ENCODE measurements around the gene SCN8A.

Gene SCN8A

DNA sequence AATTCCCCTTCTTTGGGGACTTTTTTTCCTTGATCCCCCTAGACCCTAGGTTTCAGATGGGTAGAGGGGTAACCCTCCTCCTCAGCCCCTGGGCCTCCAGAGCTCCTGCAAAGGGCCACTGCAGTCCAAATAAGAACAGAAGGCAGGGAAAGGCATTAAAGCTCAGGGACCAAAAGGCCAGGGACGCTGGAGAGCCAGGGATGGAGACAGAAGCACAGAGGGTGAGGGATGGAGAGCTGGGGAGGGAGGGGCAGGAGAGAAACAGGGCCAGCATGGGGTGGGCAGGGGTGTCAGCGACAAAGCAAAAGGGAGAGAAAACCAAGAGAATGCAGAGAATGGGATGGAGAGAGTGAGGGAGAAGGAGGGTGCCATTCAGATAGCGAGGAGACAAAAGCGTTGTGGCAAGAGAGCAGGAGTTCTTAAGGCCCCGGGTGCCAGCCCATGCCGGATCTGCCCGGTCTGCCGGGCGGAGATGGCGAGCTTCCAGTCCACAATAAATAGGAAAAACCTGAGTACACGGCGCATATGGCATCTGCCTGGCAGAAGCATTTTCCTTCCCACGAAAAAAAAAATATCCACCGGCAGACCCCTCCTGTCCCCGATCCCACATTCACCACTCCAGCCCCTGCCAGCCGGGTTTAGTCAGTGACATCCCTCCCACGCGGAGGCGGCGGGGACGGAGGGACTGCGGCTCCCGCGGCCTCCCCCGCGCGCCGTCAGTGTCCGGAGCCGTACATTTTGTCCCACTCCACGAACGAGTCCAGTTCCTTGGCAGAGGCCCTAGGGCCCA, 228.9 kb downstream of the SCN8A start:
- no peak overlapping the region for H2BK12ac ChIP-seq (ENCODE audit: low read length)
- WGBS (ENCODE audit: extremely low coverage, insufficient coverage, insufficient read length) = no CpG with 5 or more reads among the region's 32 CpGs
- H3K4me3 ChIP-seq (ENCODE audit: low read depth, low read length) = no peak overlapping the region
- H3K18ac ChIP-seq (ENCODE audit: low read length) = no peak overlapping the region
- no peak for DNase-seq
- peaks cover under 1% of the 10 kb centered on the region for H3K79me2 ChIP-seq (ENCODE audit: control insufficient read depth, insufficient read depth, low read length, poor library complexity)
- no peak overlapping the region for H4K8ac ChIP-seq (ENCODE audit: low read depth, low read length)
- no peak overlapping the region for H2AK5ac ChIP-seq (ENCODE audit: low read length)
- no peak overlapping the region for H2BK5ac ChIP-seq (ENCODE audit: low read depth, low read length, poor library complexity)
- no peak overlapping the region for H3K9ac ChIP-seq (ENCODE audit: low read length)
- no peak overlapping the region for H2AFZ ChIP-seq (ENCODE audit: insufficient read depth, low read length, poor library complexity)
- no peaks in the 10 kb centered on the region for H3K27me3 ChIP-seq (ENCODE audit: insufficient read depth, low read length)
- no peak overlapping the region for H3K14ac ChIP-seq (ENCODE audit: low read length)
- H3K4ac ChIP-seq (ENCODE audit: low read depth, low read length) = no peak overlapping the region
- no peak overlapping the region for H2BK120ac ChIP-seq (ENCODE audit: insufficient read depth, low read length, poor library complexity)
- peaks cover 1% of the 10 kb centered on the region for H3K79me1 ChIP-seq (ENCODE audit: low read length)
- H3K4me2 ChIP-seq (ENCODE audit: low read length) = peak overlapping the region; percentile 45
- H4K91ac ChIP-seq (ENCODE audit: low read depth, low read length) = no peak overlapping the region
- peaks cover 38 to 42% of the 10 kb centered on the region in 2 experiments for H3K36me3 ChIP-seq (ENCODE audit: control insufficient read depth in 1 of 2, insufficient read depth in 2 of 2, low read length in 2 of 2)
- H3K23ac ChIP-seq (ENCODE audit: low read length) = no peak overlapping the region
- H3K4me1 ChIP-seq (ENCODE audit: control insufficient read depth in 1 of 2, insufficient read depth in 2 of 2, low read length in 2 of 2) = peaks cover 5 to 9% of the 10 kb centered on the region in 2 experiments
- H3K9me3 ChIP-seq (ENCODE audit: insufficient read depth, low read depth, low read length) = no peaks in the 10 kb centered on the region
- H3K27ac ChIP-seq (ENCODE audit: low read depth, low read length) = no peak overlapping the region
- H4K12ac ChIP-seq (ENCODE audit: low read depth, low read length) = no peak overlapping the region

DNA sequence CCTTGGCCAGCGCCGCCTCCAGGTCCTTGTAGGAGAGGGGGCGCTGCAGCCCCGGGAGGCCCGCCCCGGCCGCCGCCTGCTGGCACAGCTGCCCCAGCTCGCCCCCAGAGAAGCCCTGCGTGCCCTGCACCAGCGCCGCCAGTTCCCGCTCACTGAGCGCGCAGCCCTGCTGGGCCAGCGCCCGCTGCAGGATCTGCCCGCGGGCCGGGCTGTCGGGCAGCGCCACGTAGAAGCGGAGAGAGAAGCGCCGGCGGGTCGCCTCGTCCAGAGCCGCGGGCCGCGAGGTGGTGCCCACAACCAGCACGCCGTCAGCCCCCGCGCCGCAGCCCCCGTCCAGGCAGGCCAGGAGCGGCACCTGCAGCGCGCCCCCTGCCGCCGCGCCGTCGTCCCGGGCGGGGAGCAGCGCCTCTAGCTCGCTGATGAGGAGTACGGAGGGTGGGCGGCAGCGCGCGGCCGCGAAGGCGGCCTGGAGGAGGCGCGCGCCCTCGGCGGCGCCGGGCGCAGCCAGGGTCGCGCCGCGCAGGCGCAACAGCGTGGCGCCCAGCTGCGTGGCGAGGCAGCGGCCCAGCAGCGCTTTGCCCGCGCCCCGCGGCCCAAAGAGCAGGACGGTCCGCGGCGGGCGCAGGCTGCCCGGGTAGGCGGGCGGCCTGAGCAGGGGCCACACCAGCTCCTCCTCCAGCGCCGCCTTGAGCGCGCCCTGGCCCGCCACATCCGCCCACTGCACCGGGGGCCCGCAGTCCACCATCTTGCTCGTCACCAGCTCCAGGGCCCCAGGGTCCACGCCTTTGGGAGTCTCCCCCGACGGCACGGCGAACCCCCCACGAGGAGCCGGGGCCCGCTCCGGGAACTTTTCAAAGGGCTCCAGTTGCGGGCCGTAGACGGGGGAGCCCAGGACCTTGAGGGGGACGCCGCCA, 229.8 kb downstream of the SCN8A start:
- Histone ChIP-seq H4K12ac (ENCODE audit: low read depth, low read length) (no peak overlapping the region), H3K4me2 (ENCODE audit: low read length) (peak overlapping the region; percentile 45), H3K27me3 (ENCODE audit: insufficient read depth, low read length) (no peaks in the 10 kb centered on the region), H2BK120ac (ENCODE audit: insufficient read depth, low read length, poor library complexity) (no peak overlapping the region), H3K14ac (ENCODE audit: low read length) (no peak overlapping the region), H2BK5ac (ENCODE audit: low read depth, low read length, poor library complexity) (no peak overlapping the region), H3K79me1 (ENCODE audit: low read length) (no peaks in the 10 kb centered on the region), H2AFZ (ENCODE audit: insufficient read depth, low read length, poor library complexity) (no peak overlapping the region), H3K4ac (ENCODE audit: low read depth, low read length) (no peak overlapping the region), H3K23ac (ENCODE audit: low read length) (no peak overlapping the region), H2AK5ac (ENCODE audit: low read length) (no peak overlapping the region), H3K4me1 (ENCODE audit: control insufficient read depth in 1 of 2, insufficient read depth in 2 of 2, low read length in 2 of 2) (peaks cover 2 to 3% of the 10 kb centered on the region in 2 experiments), H3K9me3 (ENCODE audit: insufficient read depth, low read depth, low read length) (no peaks in the 10 kb centered on the region), H4K91ac (ENCODE audit: low read depth, low read length) (no peak overlapping the region), H3K27ac (ENCODE audit: low read depth, low read length) (no peak overlapping the region), H3K9ac (ENCODE audit: low read length) (no peak overlapping the region), H3K36me3 (ENCODE audit: control insufficient read depth in 1 of 2, insufficient read depth in 2 of 2, low read length in 2 of 2) (peaks cover 38 to 42% of the 10 kb centered on the region in 2 experiments), H3K79me2 (ENCODE audit: control insufficient read depth, insufficient read depth, low read length, poor library complexity) (no peaks in the 10 kb centered on the region), H3K4me3 (ENCODE audit: low read depth, low read length) (peak overlapping the region; percentile 63), H4K8ac (ENCODE audit: low read depth, low read length) (peak overlapping the region; percentile 19), H3K18ac (ENCODE audit: low read length) (no peak overlapping the region), H2BK12ac (ENCODE audit: low read length) (no peak overlapping the region)
- DNase-seq = peak in 1 of 2 donors; percentile 49
- WGBS (ENCODE audit: extremely low coverage, insufficient coverage, insufficient read length) = no CpG with 5 or more reads among the region's 113 CpGs

DNA sequence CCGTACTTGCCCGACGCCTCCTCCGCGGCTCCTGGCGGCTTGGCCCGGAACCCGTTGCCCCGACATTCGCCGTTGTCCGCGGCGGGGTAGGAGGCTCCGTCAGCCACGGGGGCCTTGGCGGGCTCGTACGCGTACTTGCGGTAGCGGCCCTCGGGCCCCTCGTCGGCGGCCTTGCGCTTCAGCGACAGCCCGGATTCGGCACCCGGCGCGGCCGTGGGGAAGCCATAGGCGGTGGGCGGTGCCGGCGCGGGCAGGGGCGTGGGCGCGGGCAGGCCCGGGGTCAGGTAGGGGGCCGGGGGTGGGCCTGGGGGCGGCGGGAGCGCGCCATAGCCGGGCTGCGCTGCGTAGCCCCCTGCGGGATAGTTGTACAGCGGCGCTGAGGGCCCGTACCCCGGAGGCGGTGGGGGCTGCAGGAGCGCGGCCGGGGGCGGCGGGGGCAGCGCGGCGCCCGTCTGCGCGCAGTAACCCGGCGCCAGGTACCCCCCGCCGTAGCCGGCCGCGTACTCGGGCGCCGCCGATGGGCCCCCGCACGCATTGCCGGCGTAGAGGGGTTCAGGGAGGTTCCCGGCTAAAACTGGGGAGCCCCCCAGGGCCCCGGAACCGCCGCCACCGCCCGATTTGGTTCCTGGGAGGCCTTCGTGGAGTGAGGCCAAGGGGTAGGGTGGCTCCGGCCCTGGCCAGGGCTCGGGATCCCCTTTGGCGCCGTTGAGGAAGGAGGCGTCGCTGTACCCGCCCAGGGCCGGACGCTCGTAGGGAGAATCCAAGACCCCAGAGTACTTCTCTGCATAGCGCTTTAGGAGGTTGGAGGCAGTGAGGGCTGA, 230.6 kb downstream of the SCN8A start:
- Histone ChIP-seq H3K79me1 (ENCODE audit: low read length) (no peaks in the 10 kb centered on the region), H2BK12ac (ENCODE audit: low read length) (no peak overlapping the region), H4K8ac (ENCODE audit: low read depth, low read length) (no peak overlapping the region), H2AFZ (ENCODE audit: insufficient read depth, low read length, poor library complexity) (no peak overlapping the region), H3K18ac (ENCODE audit: low read length) (no peak overlapping the region), H3K4me3 (ENCODE audit: low read depth, low read length) (peak overlapping the region; percentile 63), H4K91ac (ENCODE audit: low read depth, low read length) (no peak overlapping the region), H3K14ac (ENCODE audit: low read length) (no peak overlapping the region), H3K27ac (ENCODE audit: low read depth, low read length) (no peak overlapping the region), H3K4ac (ENCODE audit: low read depth, low read length) (peak overlapping the region; percentile 10), H2BK120ac (ENCODE audit: insufficient read depth, low read length, poor library complexity) (no peak overlapping the region), H2BK5ac (ENCODE audit: low read depth, low read length, poor library complexity) (no peak overlapping the region), H2AK5ac (ENCODE audit: low read length) (no peak overlapping the region), H3K9me3 (ENCODE audit: insufficient read depth, low read depth, low read length) (no peaks in the 10 kb centered on the region), H3K4me1 (ENCODE audit: control insufficient read depth in 1 of 2, insufficient read depth in 2 of 2, low read length in 2 of 2) (peaks cover under 1 to 3% of the 10 kb centered on the region in 2 experiments), H3K9ac (ENCODE audit: low read length) (no peak overlapping the region), H3K27me3 (ENCODE audit: insufficient read depth, low read length) (no peaks in the 10 kb centered on the region), H3K23ac (ENCODE audit: low read length) (no peak overlapping the region), H3K4me2 (ENCODE audit: low read length) (peak overlapping the region; percentile 45), H3K79me2 (ENCODE audit: control insufficient read depth, insufficient read depth, low read length, poor library complexity) (no peaks in the 10 kb centered on the region), H4K12ac (ENCODE audit: low read depth, low read length) (no peak overlapping the region), H3K36me3 (ENCODE audit: control insufficient read depth in 1 of 2, insufficient read depth in 2 of 2, low read length in 2 of 2) (peaks cover 38 to 43% of the 10 kb centered on the region in 2 experiments)
- whole genome bisulfite sequencing (ENCODE audit: extremely low coverage, insufficient coverage, insufficient read length) = no CpG with 5 or more reads among the region's 101 CpGs
- no peak for DNase-seq

GRCh38 chr12:51822261-51822616, 231.2 kb downstream of the SCN8A start:
- Histone ChIP-seq H3K27ac (ENCODE audit: low read depth, low read length) (no peak overlapping the region), H2AFZ (ENCODE audit: insufficient read depth, low read length, poor library complexity) (no peak overlapping the region), H3K4ac (ENCODE audit: low read depth, low read length) (no peak overlapping the region), H2BK12ac (ENCODE audit: low read length) (no peak overlapping the region), H3K27me3 (ENCODE audit: insufficient read depth, low read length) (no peaks in the 10 kb centered on the region), H4K8ac (ENCODE audit: low read depth, low read length) (no peak overlapping the region), H3K14ac (ENCODE audit: low read length) (no peak overlapping the region), H3K4me2 (ENCODE audit: low read length) (no peak overlapping the region), H3K4me3 (ENCODE audit: low read depth, low read length) (no peak overlapping the region), H3K23ac (ENCODE audit: low read length) (no peak overlapping the region), H3K36me3 (ENCODE audit: control insufficient read depth in 1 of 2, insufficient read depth in 2 of 2, low read length in 2 of 2) (peaks cover 36 to 44% of the 10 kb centered on the region in 2 experiments), H3K9ac (ENCODE audit: low read length) (no peak overlapping the region), H2AK5ac (ENCODE audit: low read length) (no peak overlapping the region), H3K79me1 (ENCODE audit: low read length) (no peaks in the 10 kb centered on the region), H3K79me2 (ENCODE audit: control insufficient read depth, insufficient read depth, low read length, poor library complexity) (peaks cover 4% of the 10 kb centered on the region), H4K91ac (ENCODE audit: low read depth, low read length) (no peak overlapping the region), H3K4me1 (ENCODE audit: control insufficient read depth in 1 of 2, insufficient read depth in 2 of 2, low read length in 2 of 2) (peaks cover 4 to 6% of the 10 kb centered on the region in 2 experiments), H3K9me3 (ENCODE audit: insufficient read depth, low read depth, low read length) (no peaks in the 10 kb centered on the region), H4K12ac (ENCODE audit: low read depth, low read length) (no peak overlapping the region), H2BK120ac (ENCODE audit: insufficient read depth, low read length, poor library complexity) (no peak overlapping the region), H2BK5ac (ENCODE audit: low read depth, low read length, poor library complexity) (no peak overlapping the region), H3K18ac (ENCODE audit: low read length) (no peak overlapping the region)
- no peak for DNase-seq
- no CpG with 5 or more reads among the region's 16 CpGs for WGBS (ENCODE audit: extremely low coverage, insufficient coverage, insufficient read length)
